Measurements from ENCODE around the gene MTFR1L. TPM values are rescaled to one million over a fixed set of nuclear protein-coding genes. Genes with fewer than 3 reads are reported as not detected.

The MTFR1L gene
- total RNA-seq, 2 experiments from 2014 or later, result 36.6 to 37.7 TPM

- H3K4me3 Mint-ChIP-seq, result no peak overlapping the region
- no peaks in the 10 kb centered on the region for H3K27me3 Mint-ChIP-seq
- CTCF ChIA-PET, result no interaction called here
- no peak for DNase-seq
- no peaks in the 10 kb centered on the region for H3K36me3 Mint-ChIP-seq (ENCODE audit: low read depth)
- peaks cover 4% of the 10 kb centered on the region for H3K4me1 Mint-ChIP-seq
- POLR2A ChIA-PET, result no interaction called here
- H3K9me3 Mint-ChIP-seq, result no peaks in the 10 kb centered on the region
- H3K27ac Mint-ChIP-seq, result no peak overlapping the region
Observed at GRCh38 chr1:25780318-25781129, 39.2 kb upstream of the MTFR1L start.

GRCh38 chr1:25781130-25781433, 38.7 kb upstream of the MTFR1L start:
- ChIA-PET POLR2A (no interaction called here), CTCF (no interaction called here)
- Mint-ChIP-seq H3K4me1 (peaks cover under 1% of the 10 kb centered on the region), H3K4me3 (no peak overlapping the region), H3K27me3 (no peaks in the 10 kb centered on the region), H3K9me3 (no peaks in the 10 kb centered on the region), H3K27ac (no peak overlapping the region), H3K36me3 (ENCODE audit: low read depth) (no peaks in the 10 kb centered on the region)
- DNase-seq, result no peak

- Mint-ChIP-seq H3K9me3 (no peaks in the 10 kb centered on the region), H3K27ac (no peak overlapping the region), H3K27me3 (no peaks in the 10 kb centered on the region), H3K4me1 (no peaks in the 10 kb centered on the region), H3K36me3 (ENCODE audit: low read depth) (no peaks in the 10 kb centered on the region), H3K4me3 (no peak overlapping the region)
- ChIA-PET CTCF (no interaction called here), POLR2A (no interaction called here)
- DNase-seq, result no peak
Observed at GRCh38 chr1:25782608-25783201, 37.0 kb upstream of the MTFR1L start.

- ChIA-PET POLR2A (no interaction called here), CTCF (no interaction called here)
- Mint-ChIP-seq H3K27me3 (no peaks in the 10 kb centered on the region), H3K9me3 (no peaks in the 10 kb centered on the region), H3K36me3 (ENCODE audit: low read depth) (no peaks in the 10 kb centered on the region), H3K27ac (no peak overlapping the region), H3K4me3 (no peak overlapping the region), H3K4me1 (no peaks in the 10 kb centered on the region)
- no peak for DNase-seq
Observed at GRCh38 chr1:25784575-25785051, 35.1 kb upstream of the MTFR1L start.

- POLR2A ChIA-PET, result no interaction called here
- Mint-ChIP-seq H3K4me1 (no peaks in the 10 kb centered on the region), H3K27ac (no peak overlapping the region), H3K4me3 (no peak overlapping the region), H3K27me3 (no peaks in the 10 kb centered on the region), H3K36me3 (ENCODE audit: low read depth) (no peaks in the 10 kb centered on the region), H3K9me3 (no peaks in the 10 kb centered on the region)
- CTCF ChIA-PET, result no interaction called here
- DNase-seq, result no peak
Observed at GRCh38 chr1:25785333-25786067, 34.3 kb upstream of the MTFR1L start.

GRCh38 chr1:25786887-25787759, 32.6 kb upstream of the MTFR1L start:
- POLR2A ChIA-PET, result no interaction called here
- Mint-ChIP-seq H3K9me3 (no peaks in the 10 kb centered on the region), H3K4me1 (no peaks in the 10 kb centered on the region)

GRCh38 chr1:25787760-25788166, 32.0 kb upstream of the MTFR1L start:
- no peak overlapping the region for H3K4me3 Mint-ChIP-seq
- no peaks in the 10 kb centered on the region for H3K9me3 Mint-ChIP-seq
- CTCF ChIA-PET, result interaction anchor here (1.0 to 1.2 kb wide), 3 partner anchors 10 to 215 kb away, joined by 3 to 4 read pairs (median 3); no protein-coding TSS in a partner anchor
- no peak overlapping the region for H3K27ac Mint-ChIP-seq
- H3K4me1 Mint-ChIP-seq, result no peaks in the 10 kb centered on the region
- no peaks in the 10 kb centered on the region for H3K27me3 Mint-ChIP-seq
- no peak for DNase-seq
- no peaks in the 10 kb centered on the region for H3K36me3 Mint-ChIP-seq (ENCODE audit: low read depth)
- POLR2A ChIA-PET, result no interaction called here

More at GRCh38 chr1:25786887-25787759, 32.6 kb upstream of the MTFR1L start:
- no peak for DNase-seq
- Mint-ChIP-seq H3K36me3 (ENCODE audit: low read depth) (no peaks in the 10 kb centered on the region), H3K27me3 (no peaks in the 10 kb centered on the region), H3K27ac (no peak overlapping the region), H3K4me3 (no peak overlapping the region)
- CTCF ChIA-PET, result interaction anchor here (1.0 to 1.2 kb wide), 3 partner anchors 11 to 215 kb away, joined by 3 to 4 read pairs (median 3); no protein-coding TSS in a partner anchor

- H3K9me3 Mint-ChIP-seq, result no peaks in the 10 kb centered on the region
- H3K4me1 Mint-ChIP-seq, result no peaks in the 10 kb centered on the region
- H3K36me3 Mint-ChIP-seq (ENCODE audit: low read depth), result no peaks in the 10 kb centered on the region
- CTCF ChIA-PET, result no interaction called here
- H3K27ac Mint-ChIP-seq, result no peak overlapping the region
- DNase-seq, result no peak
- POLR2A ChIA-PET, result interaction anchor here (1.2 kb wide), 1 partner anchor 240 kb away, joined by 3 read pairs; no protein-coding TSS in a partner anchor
- H3K27me3 Mint-ChIP-seq, result peaks cover 3% of the 10 kb centered on the region
- no peak overlapping the region for H3K4me3 Mint-ChIP-seq
Observed at GRCh38 chr1:25790472-25790871, 29.3 kb upstream of the MTFR1L start.

- ChIA-PET POLR2A (interaction anchor here (0.8 to 1.9 kb wide), 2 partner anchors 150 to 169 kb away, joined by 3 to 5 read pairs; no protein-coding TSS in a partner anchor), CTCF (interaction anchor here (0.7 to 1.0 kb wide), 2 partner anchors 68 to 183 kb away, joined by 3 read pairs; no protein-coding TSS in a partner anchor)
- Mint-ChIP-seq H3K9me3 (no peaks in the 10 kb centered on the region), H3K27ac (no peak overlapping the region), H3K36me3 (ENCODE audit: low read depth) (peaks cover 2% of the 10 kb centered on the region), H3K4me3 (no peak overlapping the region), H3K27me3 (peaks cover 8% of the 10 kb centered on the region), H3K4me1 (peaks cover 14% of the 10 kb centered on the region)
- no peak for DNase-seq
Observed at GRCh38 chr1:25792115-25792514, 27.6 kb upstream of the MTFR1L start.

GRCh38 chr1:25793585-25794170, 26.1 kb upstream of the MTFR1L start:
- no peaks in the 10 kb centered on the region for H3K9me3 Mint-ChIP-seq
- no peak for DNase-seq
- H3K4me3 Mint-ChIP-seq, result no peak overlapping the region
- H3K27ac Mint-ChIP-seq, result no peak overlapping the region
- H3K36me3 Mint-ChIP-seq (ENCODE audit: low read depth), result peaks cover 2% of the 10 kb centered on the region
- peaks cover 8% of the 10 kb centered on the region for H3K27me3 Mint-ChIP-seq
- ChIA-PET POLR2A (interaction anchor here (1.5 to 1.9 kb wide), 2 partner anchors 9 to 151 kb away, joined by 3 to 5 read pairs; no protein-coding TSS in a partner anchor), CTCF (interaction anchor here (0.6 to 5.2 kb wide), 5 partner anchors 143 to 253 kb away, joined by 3 to 52 read pairs (median 3); no protein-coding TSS in a partner anchor)
- H3K4me1 Mint-ChIP-seq, result peaks cover 26% of the 10 kb centered on the region

GRCh38 chr1:25794325-25794724, 25.4 kb upstream of the MTFR1L start:
- H3K27ac Mint-ChIP-seq, result no peak overlapping the region
- H3K36me3 Mint-ChIP-seq (ENCODE audit: low read depth), result peaks cover 2% of the 10 kb centered on the region
- peaks cover 26% of the 10 kb centered on the region for H3K4me1 Mint-ChIP-seq
- ChIA-PET POLR2A (interaction anchor here (1.5 kb wide), 1 partner anchor 9 kb away, joined by 3 read pairs; no protein-coding TSS in a partner anchor), CTCF (interaction anchor here (0.6 to 5.2 kb wide), 3 partner anchors 185 to 1662 kb away, joined by 3 to 52 read pairs (median 4); no protein-coding TSS in a partner anchor)
- no peak for DNase-seq
- H3K27me3 Mint-ChIP-seq, result peaks cover 8% of the 10 kb centered on the region
- no peaks in the 10 kb centered on the region for H3K9me3 Mint-ChIP-seq
- no peak overlapping the region for H3K4me3 Mint-ChIP-seq

- Mint-ChIP-seq H3K9me3 (no peaks in the 10 kb centered on the region), H3K4me1 (peaks cover 29% of the 10 kb centered on the region), H3K36me3 (ENCODE audit: low read depth) (peaks cover 2% of the 10 kb centered on the region), H3K4me3 (no peak overlapping the region), H3K27me3 (peaks cover 8% of the 10 kb centered on the region), H3K27ac (no peak overlapping the region)
- no peak for DNase-seq
- CTCF ChIA-PET, result interaction anchor here (0.6 to 5.2 kb wide), 5 partner anchors 176 to 868 kb away, joined by 3 to 52 read pairs (median 4); no protein-coding TSS in a partner anchor
- POLR2A ChIA-PET, result no interaction called here
Observed at GRCh38 chr1:25795211-25795610, 24.5 kb upstream of the MTFR1L start.
